Fibroblast of skin of right biceps (primary cell): ENCODE measurements around the gene FOXD3.

Experiments
- DNase-seq: peaks from one replicate; pipeline ENCODE4 v3.0.0-alpha.2; 2013

The FOXD3 gene

GRCh38 chr1:63362578-63362977, 40.2 kb downstream of the FOXD3 start:
- no peak for DNase-seq

DNA sequence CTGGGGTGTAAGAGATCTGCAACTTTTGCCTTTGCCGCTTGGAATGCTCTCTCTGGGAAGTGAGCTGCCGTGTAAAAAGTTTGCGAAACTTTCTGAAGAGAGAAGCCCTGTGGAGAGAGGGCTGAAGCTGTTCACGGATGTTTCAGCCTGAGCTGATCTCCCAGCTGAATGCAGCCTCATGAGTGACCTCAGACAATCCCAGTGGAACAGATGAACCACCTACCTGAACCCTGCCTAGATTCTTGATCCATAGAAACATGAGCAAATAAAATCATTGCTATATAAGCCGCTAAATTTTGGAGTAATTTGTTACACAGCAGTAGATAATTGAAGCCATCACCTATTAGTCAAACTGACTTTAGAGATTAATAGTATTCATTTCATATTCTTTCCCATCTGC, 40.6 kb downstream of the FOXD3 start:
- no peak for DNase-seq

DNA sequence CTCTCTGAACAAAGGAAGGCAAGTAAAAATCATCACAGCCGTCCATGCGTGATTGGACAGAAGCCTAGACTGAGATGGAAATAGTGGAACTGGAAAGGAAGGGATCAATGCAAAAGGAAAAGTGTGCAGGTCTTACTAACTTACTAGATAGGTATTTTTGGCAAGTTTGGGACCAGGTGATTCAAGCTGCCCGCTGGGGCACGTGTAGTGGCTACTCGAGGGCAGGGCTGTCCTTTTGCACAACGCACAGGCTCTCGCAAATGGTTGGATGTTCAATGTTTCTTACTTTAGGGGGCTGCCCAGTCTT, 44.5 kb downstream of the FOXD3 start:
- no peak for DNase-seq

DNA sequence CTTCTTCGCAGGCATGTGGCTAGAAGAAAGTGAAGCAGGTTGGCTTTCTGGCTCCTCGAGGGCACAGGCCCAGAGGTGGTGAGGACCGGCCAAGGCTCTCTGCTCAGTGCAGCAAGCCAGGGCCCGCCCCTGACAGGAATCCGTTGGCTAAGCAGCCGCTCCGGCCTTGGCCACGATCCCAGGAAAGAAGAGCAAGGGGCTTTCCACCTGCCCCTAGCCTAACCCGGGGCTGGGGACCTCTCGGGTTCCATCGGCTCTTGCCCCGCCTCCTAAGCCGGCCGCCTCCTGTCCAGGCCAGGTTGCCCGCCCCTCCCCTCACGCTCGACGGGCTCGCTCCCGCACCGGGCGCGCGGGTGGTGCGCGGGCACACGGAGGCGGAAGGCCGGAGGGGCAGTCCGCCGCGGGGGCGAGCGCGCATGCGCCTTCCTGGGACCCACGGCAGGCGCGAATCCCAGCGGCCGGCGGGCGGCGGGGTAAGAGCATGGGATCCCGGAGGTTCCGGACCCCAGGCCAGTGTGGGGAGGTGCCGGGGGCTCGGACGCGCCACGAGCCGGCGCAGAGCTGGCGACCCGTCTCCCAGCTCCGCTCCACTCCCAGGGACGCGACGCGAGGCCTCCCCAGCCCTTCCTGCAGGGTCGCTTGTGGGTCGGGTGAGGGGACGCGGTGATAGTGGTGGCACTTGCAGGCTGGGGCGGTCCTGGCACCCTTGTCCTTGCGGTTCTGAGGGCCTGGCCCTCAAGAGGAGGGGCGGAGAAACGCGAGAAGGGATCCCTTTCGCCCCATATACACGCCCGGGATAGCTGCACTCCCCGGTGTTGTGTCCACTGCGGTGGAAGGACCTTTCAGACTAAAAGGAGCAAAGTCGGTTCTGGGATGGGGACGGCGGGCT, 45.1 kb downstream of the FOXD3 start, which contains the start of gene ALG6:
TSS of gene ALG6 (plus strand) at position 413 of the 889 bp plus-strand sequence. CDS start 3,351 bp downstream, outside the sequence.
- DNase-seq = peak; percentile 92

DNA sequence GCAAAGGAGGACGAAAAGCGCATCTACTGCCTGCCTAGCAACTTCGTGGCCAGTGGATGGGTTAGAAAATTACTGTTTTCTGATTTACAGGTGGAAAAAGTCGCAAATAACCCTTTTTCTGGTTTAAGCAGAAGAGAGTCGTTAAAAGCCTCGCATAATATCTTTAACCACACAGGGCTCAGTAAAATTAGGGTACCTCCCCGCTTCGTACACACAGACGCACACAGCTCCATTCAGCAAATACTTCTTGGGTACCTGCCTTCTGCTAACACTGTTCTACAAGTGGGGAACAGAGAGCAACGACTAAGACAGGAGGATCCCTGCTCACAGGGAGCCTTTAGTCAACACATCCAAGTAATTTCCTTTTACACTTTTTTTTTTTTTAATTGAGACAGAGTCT, 45.8 kb downstream of the FOXD3 start:
- DNase-seq = no peak
